ENCODE data around the gene HIP1R.
"Not testable (repeated sequence)": the region's sequence is repeated elsewhere in the genome, so short reads cannot be mapped to it uniquely, and the experiment has no call there.

HIP1R gene

DNA sequence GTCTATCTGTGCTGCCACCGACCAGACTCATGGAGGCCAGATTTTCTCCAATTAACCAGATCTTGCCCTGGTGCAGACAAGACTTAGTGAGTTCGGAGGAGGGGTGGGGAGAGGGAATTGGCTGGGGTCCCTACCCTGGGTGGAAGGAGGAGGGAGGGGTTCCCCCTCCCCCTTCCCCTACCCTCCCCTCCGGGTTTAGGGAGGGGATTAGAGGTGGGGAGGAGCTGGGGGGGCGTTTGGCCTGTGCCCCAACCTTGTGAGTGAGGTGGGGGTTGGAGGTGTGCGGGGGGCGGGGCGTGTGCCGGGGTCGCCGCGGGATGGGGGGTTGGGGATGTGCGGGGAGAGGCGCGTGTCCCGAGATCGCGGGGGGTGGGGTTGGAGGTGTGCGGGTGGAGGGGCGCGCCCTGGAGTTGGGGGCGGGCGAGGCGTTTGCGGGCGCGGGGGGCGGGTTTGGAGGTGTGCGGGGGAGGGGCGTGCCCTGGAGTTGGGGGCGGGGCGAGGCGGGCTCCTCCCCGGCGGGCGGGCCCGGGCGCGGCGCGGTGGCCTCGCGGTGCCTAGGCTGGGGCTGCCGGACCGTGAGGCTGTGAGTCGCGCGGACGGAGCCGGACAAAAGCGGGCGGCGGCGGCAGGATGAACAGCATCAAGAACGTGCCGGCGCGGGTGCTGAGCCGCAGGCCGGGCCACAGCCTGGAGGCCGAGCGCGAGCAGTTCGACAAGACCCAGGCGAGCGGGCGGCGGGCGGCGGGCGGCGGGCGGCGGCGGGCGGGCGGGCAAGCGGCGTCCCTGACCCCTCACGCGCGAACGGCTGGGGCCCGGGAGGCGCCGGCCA, at the start of gene HIP1R:
Gene HIP1R (plus strand): TSS at position 537 of the 829 bp plus-strand sequence. CDS start 94 bp downstream, at position 631.
- DNase-seq (ENCODE audit: low read depth), result no peak

GRCh38 chr12:122785503-122785902, 49.8 kb upstream of the HIP1R start:
- DNase-seq (ENCODE audit: low read depth), result no peak

GRCh38 chr12:122788387-122788786, 46.9 kb upstream of the HIP1R start:
- DNase-seq (ENCODE audit: low read depth), result peak; percentile 40

GRCh38 chr12:122789637-122790036, 45.6 kb upstream of the HIP1R start:
- no peak for DNase-seq (ENCODE audit: low read depth)

GRCh38 chr12:122790393-122791075, 44.7 kb upstream of the HIP1R start:
- DNase-seq (ENCODE audit: low read depth), result no peak

DNA sequence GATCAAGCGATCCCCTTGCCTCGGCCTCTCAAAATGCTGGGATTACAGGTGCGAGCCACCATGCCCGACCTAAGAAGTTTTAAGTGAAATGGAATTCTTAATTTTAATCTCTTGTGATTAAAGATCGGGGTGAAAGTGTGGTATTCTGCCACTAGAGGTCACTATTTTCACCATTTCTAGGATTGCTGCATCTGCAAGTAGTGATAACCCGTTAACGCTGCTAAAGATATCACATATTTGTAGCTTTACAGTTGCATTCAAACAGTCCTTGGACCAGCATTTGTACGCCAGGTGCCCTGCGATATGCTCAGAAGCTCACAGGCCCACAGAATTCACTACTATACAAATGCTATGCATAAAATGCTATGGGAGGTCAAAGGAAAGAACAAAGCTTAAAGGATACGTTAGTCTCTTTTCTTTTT, 41.6 kb upstream of the HIP1R start:
- peak; percentile 14 for DNase-seq (ENCODE audit: low read depth)

GRCh38 chr12:122795807-122796206, 39.5 kb upstream of the HIP1R start:
- DNase-seq (ENCODE audit: low read depth), result no peak

DNA sequence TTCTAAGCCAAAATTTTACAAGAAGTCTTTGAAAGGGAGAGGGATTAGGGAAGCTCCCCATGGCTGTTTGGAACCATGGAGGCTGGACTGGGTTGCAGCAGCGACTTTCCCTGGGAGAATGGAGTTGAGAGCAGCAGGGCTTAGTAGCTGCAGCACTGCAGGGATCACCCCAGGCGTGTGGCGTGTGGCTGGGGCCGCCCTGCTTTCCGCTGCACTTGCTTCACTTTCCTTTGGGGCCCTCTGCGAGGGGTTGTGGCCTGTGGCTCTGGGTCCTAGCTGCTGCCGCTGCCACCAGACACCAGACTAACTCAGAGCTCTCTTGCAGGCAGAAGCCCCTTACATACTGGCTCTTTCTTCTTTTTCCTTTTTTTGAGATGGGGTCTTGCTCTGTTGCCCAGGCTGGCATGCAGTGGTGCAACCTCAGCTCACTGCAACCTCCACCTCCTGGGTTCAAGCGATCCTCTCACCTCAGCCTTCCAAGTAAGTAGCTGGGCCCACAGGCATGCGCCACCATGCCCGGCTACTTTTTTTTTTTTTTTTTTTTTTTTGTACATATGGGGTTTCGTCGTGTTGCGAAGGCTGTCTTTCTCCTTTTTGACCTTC, 35.5 kb upstream of the HIP1R start:
- no peak for DNase-seq (ENCODE audit: low read depth)

GRCh38 chr12:122803937-122804336, 31.3 kb upstream of the HIP1R start:
- no peak for DNase-seq (ENCODE audit: low read depth)

GRCh38 chr12:122804957-122805356, 30.3 kb upstream of the HIP1R start:
- not testable (repeated sequence) for DNase-seq (ENCODE audit: low read depth)

GRCh38 chr12:122807651-122808050, 27.6 kb upstream of the HIP1R start:
- no peak for DNase-seq (ENCODE audit: low read depth)

GRCh38 chr12:122811777-122812176, 23.5 kb upstream of the HIP1R start:
- DNase-seq (ENCODE audit: low read depth), result no peak

GRCh38 chr12:122813310-122813713, 21.9 kb upstream of the HIP1R start:
- DNase-seq (ENCODE audit: low read depth), result no peak

- DNase-seq (ENCODE audit: low read depth), result no peak
These were observed 16.0 kb upstream of the HIP1R start for GRCh38 chr12:122819209-122819785.

- DNase-seq (ENCODE audit: low read depth), result no peak
These were observed 15.1 kb upstream of the HIP1R start for GRCh38 chr12:122820138-122820537.

- no peak for DNase-seq (ENCODE audit: low read depth)
These were observed 14.4 kb upstream of the HIP1R start for GRCh38 chr12:122820838-122821271.

- DNase-seq (ENCODE audit: low read depth), result no peak
These were observed 11.8 kb upstream of the HIP1R start for GRCh38 chr12:122823429-122823828.

GRCh38 chr12:122825773-122826724, 9.2 kb upstream of the HIP1R start:
- no peak for DNase-seq (ENCODE audit: low read depth)

DNA sequence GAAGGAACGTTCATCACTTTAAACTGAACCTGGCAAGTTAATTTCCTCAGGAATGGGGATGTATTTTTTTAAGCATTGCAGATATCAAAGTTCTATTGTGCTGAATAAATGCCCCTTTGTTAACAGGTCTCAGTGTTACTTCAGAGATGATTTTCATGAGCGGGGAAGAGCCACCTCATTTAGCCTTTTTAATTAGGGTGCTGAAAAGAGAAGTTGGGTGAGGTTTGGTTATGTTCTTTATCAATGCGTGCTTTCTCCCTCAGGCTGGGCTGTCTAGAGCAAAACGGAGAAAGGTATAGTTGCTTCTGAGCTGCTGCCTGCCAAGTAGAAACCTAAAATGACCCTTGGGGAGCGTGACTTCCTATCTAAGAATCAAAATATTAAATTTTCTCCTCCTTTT, 8.0 kb upstream of the HIP1R start:
- DNase-seq (ENCODE audit: low read depth), result no peak

DNA sequence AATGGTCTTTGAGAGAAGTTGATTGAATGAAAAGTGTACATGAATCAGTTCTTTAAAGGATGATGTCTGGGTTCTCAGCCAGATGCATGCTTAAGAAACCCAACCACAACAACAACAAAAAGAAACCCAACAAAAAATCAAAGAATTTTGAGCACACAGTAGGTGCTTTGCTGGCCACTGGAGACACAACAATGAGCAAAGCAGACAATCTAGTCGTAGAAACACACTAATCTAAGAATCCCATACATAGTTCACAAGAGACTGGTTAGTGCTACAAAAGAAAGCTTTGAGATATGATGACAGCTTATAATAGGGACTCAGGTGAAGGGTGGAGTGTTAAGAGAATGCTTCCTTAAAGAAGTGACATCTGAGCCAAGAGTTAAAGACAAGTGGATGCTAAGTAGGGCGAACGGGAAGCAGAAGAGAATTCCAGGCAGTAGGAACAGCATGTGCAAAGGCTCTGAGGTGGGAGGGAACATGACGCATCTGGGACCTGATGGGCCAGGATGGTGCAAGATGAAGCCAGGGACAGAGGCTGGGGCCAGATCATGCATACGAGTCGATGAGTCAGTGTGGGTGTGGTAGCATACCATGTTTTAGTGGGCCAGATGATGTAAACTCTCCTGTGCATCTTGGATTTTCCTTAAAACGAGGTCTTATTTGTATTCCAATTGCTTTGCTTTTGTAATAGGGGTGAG, 4.6 kb upstream of the HIP1R start:
- peak; percentile 69 for DNase-seq (ENCODE audit: low read depth)

Data from HS-27A (cell line).